Measurements from ENCODE around the gene ENOPH1. TPM values are rescaled to one million over a fixed set of nuclear protein-coding genes. Genes with fewer than 3 reads are reported as not detected.

The ENOPH1 gene
- total and polyA plus RNA-seq, 2 of the 13 experiments (the other 11 are each of a cell fraction or from before 2014, with no cell fraction given): 15.5 to 64.3 TPM

- TF ChIP-seq JUND (CRISPR knock-in tag; IDR thresholded peaks at IDR 0.05) (no peak), CEBPG (CRISPR knock-in tag; IDR thresholded peaks at IDR 0.05) (no peak), MBNL3 (CRISPR knock-in tag; conservative IDR thresholded peaks at IDR 0.05) (no peak), GABPB1 (CRISPR knock-in tag; IDR thresholded peaks at IDR 0.05) (peak; percentile 83), ZNF687 (CRISPR knock-in tag; IDR thresholded peaks at IDR 0.05) (peak; percentile 87), ZFAT (CRISPR knock-in tag; conservative IDR thresholded peaks at IDR 0.05) (peak; percentile 91), KMT2B (CRISPR knock-in tag; IDR thresholded peaks at IDR 0.05) (peak; percentile 74), ZNF547 (CRISPR knock-in tag; IDR thresholded peaks at IDR 0.05) (peak; percentile 71; the same call in 1 of the 2 replicates), MBD4 (IDR thresholded peaks at IDR 0.05; ENCODE audit: borderline replicate concordance, low read length) (no peak), PHF21A (CRISPR knock-in tag; IDR thresholded peaks at IDR 0.05) (peak; percentile 34; the same call in 1 of the 2 replicates), ZNF562 (CRISPR knock-in tag; IDR thresholded peaks at IDR 0.05; ENCODE audit: borderline replicate concordance) (peak; percentile 73), STAT5B (CRISPR knock-in tag; IDR thresholded peaks at IDR 0.05) (no peak), ZMYM4 (CRISPR knock-in tag; IDR thresholded peaks at IDR 0.05) (peak; percentile 94), ZNF468 (CRISPR knock-in tag; IDR thresholded peaks at IDR 0.05) (peak; percentile 91; the same call in 1 of the 2 replicates), ZNF431 (CRISPR knock-in tag; IDR thresholded peaks at IDR 0.05; ENCODE audit: borderline replicate concordance, low read depth) (no peak), CBX2 (IDR thresholded peaks at IDR 0.05; ENCODE audit: low read depth, low read length) (no peak), CBX2 (CRISPR knock-in tag; IDR thresholded peaks at IDR 0.05; ENCODE audit: low read depth) (no peak), ZNF343 (CRISPR knock-in tag; IDR thresholded peaks at IDR 0.05) (0 out of 2 replicates have a peak, but pooled peaks have one; percentile 64), KDM6A (CRISPR knock-in tag; IDR thresholded peaks at IDR 0.05; ENCODE audit: low read depth) (no peak), NR2C2 (CRISPR knock-in tag; IDR thresholded peaks at IDR 0.05; ENCODE audit: borderline replicate concordance) (peak; percentile 89), NFE2L1 (CRISPR knock-in tag; IDR thresholded peaks at IDR 0.05; ENCODE audit: borderline replicate concordance) (no peak), MTA1 (CRISPR knock-in tag; IDR thresholded peaks at IDR 0.05; ENCODE audit: borderline replicate concordance) (peak; percentile 70; the same call in 1 of the 2 replicates), ASH2L (IDR thresholded peaks at IDR 0.05; ENCODE audit: insufficient read length, low read depth, low read length) (peak; percentile 70), ZNF724P (CRISPR knock-in tag; IDR thresholded peaks at IDR 0.05; ENCODE audit: borderline replicate concordance) (0 out of 2 replicates have a peak, but pooled peaks have one; percentile 50), CHCHD3 (CRISPR knock-in tag; IDR thresholded peaks at IDR 0.05) (0 out of 2 replicates have a peak, but pooled peaks have one; percentile 12)
- TF ChIP-seq, protein P1, sequence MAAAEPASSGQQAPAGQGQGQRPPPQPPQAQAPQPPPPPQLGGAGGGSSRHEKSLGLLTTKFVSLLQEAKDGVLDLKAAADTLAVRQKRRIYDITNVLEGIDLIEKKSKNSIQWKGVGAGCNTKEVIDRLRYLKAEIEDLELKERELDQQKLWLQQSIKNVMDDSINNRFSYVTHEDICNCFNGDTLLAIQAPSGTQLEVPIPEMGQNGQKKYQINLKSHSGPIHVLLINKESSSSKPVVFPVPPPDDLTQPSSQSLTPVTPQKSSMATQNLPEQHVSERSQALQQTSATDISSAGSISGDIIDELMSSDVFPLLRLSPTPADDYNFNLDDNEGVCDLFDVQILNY (CRISPR knock-in tag; conservative IDR thresholded peaks at IDR 0.05): peak; percentile 88
- TF ChIP-seq, protein P2, sequence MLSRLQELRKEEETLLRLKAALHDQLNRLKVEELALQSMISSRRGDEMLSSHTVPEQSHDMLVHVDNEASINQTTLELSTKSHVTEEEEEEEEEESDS (CRISPR knock-in tag; IDR thresholded peaks at IDR 0.05; ENCODE audit: borderline replicate concordance): peak; percentile 93; the same call in 1 of the 2 replicates
Measured at GRCh38 chr4:82430193-82430963, at the start of gene ENOPH1, which contains the start of gene HNRNPDL (continued).
